Measurements from ENCODE around the gene ARHGAP29. TPM values are rescaled to one million over a fixed set of nuclear protein-coding genes. Genes with fewer than 3 reads are reported as not detected.

ARHGAP29 gene
- total RNA-seq, 4 donors from 2014 or later = 4.1 to 8.9 (median 5.4) TPM

GRCh38 chr1:94283462-94283861 lies 46.1 kb upstream of the ARHGAP29 start:
- H3K9me3 ChIP-seq = no peaks in the 10 kb centered on the region
- H3K4me1 ChIP-seq = no peaks in the 10 kb centered on the region
- 86 to 90% methylated on average over 1 of the region's 1 CpG for WGBS, 2 donors (ENCODE audit: low coverage in 1 of 2)
- H3K27me3 ChIP-seq = no peaks in the 10 kb centered on the region
- DNase-seq = no peak
- TF ChIP-seq POLR2AphosphoS5 (IDR thresholded peaks at IDR 0.05) = no peak
- no peak for TF ChIP-seq EP300 (IDR thresholded peaks at IDR 0.05; ENCODE audit: low read depth)
- TF ChIP-seq, protein P1, sequence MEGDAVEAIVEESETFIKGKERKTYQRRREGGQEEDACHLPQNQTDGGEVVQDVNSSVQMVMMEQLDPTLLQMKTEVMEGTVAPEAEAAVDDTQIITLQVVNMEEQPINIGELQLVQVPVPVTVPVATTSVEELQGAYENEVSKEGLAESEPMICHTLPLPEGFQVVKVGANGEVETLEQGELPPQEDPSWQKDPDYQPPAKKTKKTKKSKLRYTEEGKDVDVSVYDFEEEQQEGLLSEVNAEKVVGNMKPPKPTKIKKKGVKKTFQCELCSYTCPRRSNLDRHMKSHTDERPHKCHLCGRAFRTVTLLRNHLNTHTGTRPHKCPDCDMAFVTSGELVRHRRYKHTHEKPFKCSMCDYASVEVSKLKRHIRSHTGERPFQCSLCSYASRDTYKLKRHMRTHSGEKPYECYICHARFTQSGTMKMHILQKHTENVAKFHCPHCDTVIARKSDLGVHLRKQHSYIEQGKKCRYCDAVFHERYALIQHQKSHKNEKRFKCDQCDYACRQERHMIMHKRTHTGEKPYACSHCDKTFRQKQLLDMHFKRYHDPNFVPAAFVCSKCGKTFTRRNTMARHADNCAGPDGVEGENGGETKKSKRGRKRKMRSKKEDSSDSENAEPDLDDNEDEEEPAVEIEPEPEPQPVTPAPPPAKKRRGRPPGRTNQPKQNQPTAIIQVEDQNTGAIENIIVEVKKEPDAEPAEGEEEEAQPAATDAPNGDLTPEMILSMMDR (IDR thresholded peaks at IDR 0.05) = no peak
- no peak for TF ChIP-seq POLR2A (IDR thresholded peaks at IDR 0.05)
- no peak overlapping the region for H3K27ac ChIP-seq
- intact Hi-C loops (cut with DNase I; ENCODE audit: low total_unique reads) = no loop called here
- in situ Hi-C loops (cut with MboI; ENCODE audit: low pct_ligation_motif_present in 1 of 4, low pct_unique_long_range_greater_than_20kb in 1 of 4, low sequenced_read_pairs in 3 of 4) = no loop called here
- H3K36me3 ChIP-seq = no peaks in the 10 kb centered on the region
- H3K4me3 ChIP-seq = no peak overlapping the region

DNA sequence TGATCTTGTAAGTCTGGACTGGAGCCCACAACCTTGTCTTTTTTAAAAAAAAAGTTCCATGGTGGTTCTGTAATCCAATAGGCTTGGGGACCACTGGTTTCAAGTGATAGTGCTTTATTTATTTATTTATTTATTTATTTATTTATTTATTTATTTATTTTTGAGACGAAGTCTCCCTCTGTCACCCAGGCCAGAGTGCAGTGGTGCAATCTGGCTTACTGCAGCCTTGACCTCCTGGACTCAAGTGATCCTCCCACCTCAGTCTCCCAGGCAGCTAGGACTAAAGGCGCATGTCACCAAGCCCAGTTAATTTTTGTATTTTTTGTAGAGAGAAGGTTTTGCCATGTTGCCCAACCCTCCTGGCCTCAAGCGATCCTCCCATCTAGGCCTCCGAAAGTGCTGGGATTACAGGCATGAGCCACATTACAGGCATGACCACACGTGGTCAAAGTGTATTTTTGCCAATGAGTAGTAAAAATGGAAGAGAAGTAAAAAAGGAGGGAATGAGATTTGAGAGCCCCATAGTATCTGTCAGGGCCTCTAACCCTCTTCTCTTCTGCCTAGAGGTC lies 44.8 kb upstream of the ARHGAP29 start:
- H3K4me3 ChIP-seq = no peak overlapping the region
- no peaks in the 10 kb centered on the region for H3K4me1 ChIP-seq
- no peak overlapping the region for H3K27ac ChIP-seq
- 40 to 85% methylated on average over 1 to 5 of the region's 5 CpGs for WGBS, 2 donors (ENCODE audit: low coverage in 1 of 2)
- H3K9me3 ChIP-seq = no peaks in the 10 kb centered on the region
- no peaks in the 10 kb centered on the region for H3K36me3 ChIP-seq
- in situ Hi-C loops (cut with MboI; ENCODE audit: low pct_ligation_motif_present in 1 of 4, low pct_unique_long_range_greater_than_20kb in 1 of 4, low sequenced_read_pairs in 3 of 4) = no loop called here
- intact Hi-C loops (cut with DNase I; ENCODE audit: low total_unique reads) = no loop called here
- TF ChIP-seq EP300 (IDR thresholded peaks at IDR 0.05; ENCODE audit: low read depth) (no peak), POLR2AphosphoS5 (IDR thresholded peaks at IDR 0.05) (no peak), POLR2A (IDR thresholded peaks at IDR 0.05) (no peak)
- TF ChIP-seq, protein P1 (IDR thresholded peaks at IDR 0.05) = no peak
- DNase-seq = no peak
- H3K27me3 ChIP-seq = no peaks in the 10 kb centered on the region

DNA sequence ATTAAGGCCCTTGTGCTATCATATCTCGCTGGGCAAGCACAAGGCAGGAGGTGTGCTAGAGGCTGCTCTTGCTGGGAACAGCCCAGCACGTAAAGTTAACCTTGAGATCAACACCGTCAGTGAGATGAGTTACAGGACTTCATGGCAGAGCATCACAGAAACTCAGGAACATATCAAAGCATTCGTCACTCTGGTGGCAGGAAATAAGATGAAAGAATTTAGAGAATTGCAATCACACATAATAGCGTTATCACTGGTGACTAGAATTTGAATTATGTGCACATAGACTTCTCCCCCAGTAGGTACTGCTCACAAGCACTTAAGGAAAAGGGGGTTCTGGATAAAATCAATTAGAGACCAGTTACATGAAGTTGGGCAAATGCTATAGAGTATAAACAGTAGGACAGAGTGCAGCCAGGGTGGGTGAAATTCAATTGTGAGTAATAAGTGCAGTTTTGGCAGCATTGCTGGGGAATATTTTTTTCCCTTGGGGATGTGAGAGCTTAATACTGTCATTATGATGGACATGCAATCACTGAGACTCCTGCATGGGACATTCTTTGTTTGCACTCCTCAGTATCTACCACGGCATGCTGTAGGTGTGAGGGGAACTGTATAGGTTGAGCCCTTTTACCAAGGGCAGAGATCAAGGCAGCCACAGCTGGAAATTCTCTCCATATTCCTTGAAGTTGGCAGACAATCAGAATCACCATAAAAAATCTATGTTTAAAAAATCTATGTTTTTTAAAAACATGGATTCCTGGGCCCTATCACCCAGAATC lies 44.2 kb upstream of the ARHGAP29 start:
- Histone ChIP-seq H3K36me3 (no peaks in the 10 kb centered on the region), H3K27me3 (no peaks in the 10 kb centered on the region)
- 71 to 72% methylated on average over 2 to 6 of the region's 6 CpGs for WGBS, 2 donors (ENCODE audit: low coverage in 1 of 2)

GRCh38 chr1:94280541-94280940 lies 43.2 kb upstream of the ARHGAP29 start:
- in situ Hi-C loops (cut with MboI; ENCODE audit: low pct_ligation_motif_present in 1 of 4, low pct_unique_long_range_greater_than_20kb in 1 of 4, low sequenced_read_pairs in 3 of 4) = no loop called here
- no peak overlapping the region for H3K4me3 ChIP-seq
- no peak overlapping the region for H3K27ac ChIP-seq
- no peaks in the 10 kb centered on the region for H3K27me3 ChIP-seq
- no peak for DNase-seq
- H3K9me3 ChIP-seq = no peaks in the 10 kb centered on the region
- intact Hi-C loops (cut with DNase I; ENCODE audit: low total_unique reads) = no loop called here
- H3K4me1 ChIP-seq = no peaks in the 10 kb centered on the region
- WGBS, 2 donors (ENCODE audit: low coverage in 1 of 2) = 29 to 71% methylated on average over 1 of the region's 1 CpG
- TF ChIP-seq POLR2AphosphoS5 (IDR thresholded peaks at IDR 0.05) (no peak), POLR2A (IDR thresholded peaks at IDR 0.05) (no peak), EP300 (IDR thresholded peaks at IDR 0.05; ENCODE audit: low read depth) (no peak)
- TF ChIP-seq, protein P1 (IDR thresholded peaks at IDR 0.05) = no peak
- no peaks in the 10 kb centered on the region for H3K36me3 ChIP-seq

More for the DNA sequence above, 44.2 kb upstream of the ARHGAP29 start:
- H3K4me3 ChIP-seq = no peak overlapping the region
- no peak for TF ChIP-seq POLR2A (IDR thresholded peaks at IDR 0.05)
- no peak for TF ChIP-seq POLR2AphosphoS5 (IDR thresholded peaks at IDR 0.05)
- TF ChIP-seq, protein P1 (IDR thresholded peaks at IDR 0.05) = no peak
- no peak for TF ChIP-seq EP300 (IDR thresholded peaks at IDR 0.05; ENCODE audit: low read depth)
- H3K27ac ChIP-seq = no peak overlapping the region
- intact Hi-C loops (cut with DNase I; ENCODE audit: low total_unique reads) (no loop called here), in situ Hi-C loops (cut with MboI; ENCODE audit: low pct_ligation_motif_present in 1 of 4, low pct_unique_long_range_greater_than_20kb in 1 of 4, low sequenced_read_pairs in 3 of 4) (no loop called here)
- no peak for DNase-seq
- no peaks in the 10 kb centered on the region for H3K9me3 ChIP-seq
- no peaks in the 10 kb centered on the region for H3K4me1 ChIP-seq
